Trophoblast cell (in vitro differentiated cells and primary cell): ENCODE measurements around the gene CACNA2D4.

ENCODE experiments used
- DNase-seq, 2 donors: peaks; one replicate each; pipeline ENCODE4 v3.0.0-alpha.2; 2016
- H2AFZ ChIP-seq: 2 replicates; pipeline ENCODE4 v1.6.1; 2013; ENCODE audit warnings: low read length, moderate library complexity, mild to moderate bottlenecking; ENCODE audit not compliant: insufficient read depth, poor library complexity
- H2AK5ac ChIP-seq: 2 replicates; pipeline ENCODE4 v1.6.1; 2013; ENCODE audit warnings: mild to moderate bottlenecking, low read length
- H2BK120ac ChIP-seq: 2 replicates; pipeline ENCODE4 v1.6.1; 2013; ENCODE audit warnings: low read length, mild to moderate bottlenecking, moderate library complexity; ENCODE audit not compliant: insufficient read depth, poor library complexity
- H2BK12ac ChIP-seq: 2 replicates; pipeline ENCODE4 v1.6.1; 2013; ENCODE audit warnings: mild to moderate bottlenecking, low read length, moderate library complexity
- H2BK5ac ChIP-seq: 2 replicates; pipeline ENCODE4 v1.6.1; 2013; ENCODE audit warnings: low read length, low read depth, moderate library complexity, mild to moderate bottlenecking; ENCODE audit not compliant: poor library complexity
- H3K14ac ChIP-seq: 2 replicates; pipeline ENCODE4 v1.6.1; 2013; ENCODE audit warnings: mild to moderate bottlenecking, low read length
- H3K18ac ChIP-seq: 2 replicates; pipeline ENCODE4 v1.6.1; 2013; ENCODE audit warnings: mild to moderate bottlenecking, low read length
- H3K23ac ChIP-seq: 2 replicates; pipeline ENCODE4 v1.6.1; 2013; ENCODE audit warnings: low read length
- H3K27ac ChIP-seq: 2 replicates; pipeline ENCODE4 v1.5.1; 2013; ENCODE audit warnings: low read depth, mild to moderate bottlenecking, inconsistent platforms, low read length, moderate library complexity
- H3K27me3 ChIP-seq: 2 replicates; pipeline ENCODE4 v1.6.1; 2013; ENCODE audit warnings: inconsistent platforms, mild to moderate bottlenecking, low read length, moderate library complexity; ENCODE audit not compliant: insufficient read depth
- H3K36me3 ChIP-seq, 2 experiments: 1 replicate in 1 of 2; 2 replicates in 1 of 2; pipeline ENCODE4 v1.6.1; 2013; ENCODE audit warnings: low read length in 2 of 2, mild to moderate bottlenecking in 2 of 2, moderate library complexity in 1 of 2; ENCODE audit not compliant: insufficient read depth in 2 of 2, control insufficient read depth in 1 of 2
- H3K4ac ChIP-seq: 2 replicates; pipeline ENCODE4 v1.6.1; 2013; ENCODE audit warnings: low read depth, mild to moderate bottlenecking, low read length, moderate library complexity
- H3K4me1 ChIP-seq, 2 experiments: 1 replicate in 1 of 2; 2 replicates in 1 of 2; pipeline ENCODE4 v1.6.1; 2013; ENCODE audit warnings: low read length in 2 of 2, mild to moderate bottlenecking in 2 of 2, moderate library complexity in 1 of 2; ENCODE audit not compliant: insufficient read depth in 2 of 2, control insufficient read depth in 1 of 2
- H3K4me2 ChIP-seq: 2 replicates; pipeline ENCODE4 v1.6.1; 2013; ENCODE audit warnings: inconsistent platforms, mild to moderate bottlenecking, low read length, moderate library complexity
- H3K4me3 ChIP-seq: 2 replicates; pipeline ENCODE4 v1.5.1; 2013; ENCODE audit warnings: mild to moderate bottlenecking, low read depth, low read length, inconsistent platforms
- H3K79me1 ChIP-seq: one replicate; pipeline ENCODE4 v1.6.1; 2013; ENCODE audit warnings: low read length
- H3K79me2 ChIP-seq: 2 replicates; pipeline ENCODE4 v1.6.1; 2013; ENCODE audit warnings: low read length, mild to moderate bottlenecking; ENCODE audit not compliant: control insufficient read depth, insufficient read depth, poor library complexity
- H3K9ac ChIP-seq: 2 replicates; pipeline ENCODE4 v1.6.1; 2013; ENCODE audit warnings: mild to moderate bottlenecking, low read length
- H3K9me3 ChIP-seq: 2 replicates; pipeline ENCODE4 v1.6.1; 2013; ENCODE audit warnings: low read depth, mild to moderate bottlenecking, control low read depth, inconsistent platforms, low read length; ENCODE audit not compliant: insufficient read depth
- H4K12ac ChIP-seq: 2 replicates; pipeline ENCODE4 v1.6.1; 2013; ENCODE audit warnings: low read depth, mild to moderate bottlenecking, low read length, moderate library complexity
- H4K8ac ChIP-seq: 2 replicates; pipeline ENCODE4 v1.6.1; 2013; ENCODE audit warnings: low read depth, mild to moderate bottlenecking, low read length, moderate library complexity
- H4K91ac ChIP-seq: one replicate; pipeline ENCODE4 v1.6.1; 2013; ENCODE audit warnings: low read depth, mild to moderate bottlenecking, low read length, moderate library complexity
- WGBS: extraction: QIAGEN DNeasy Blood & Tissue Kit; methylation state at CpG from one replicate; pipeline ENCODE4 v1.1.7; 2013; ENCODE audit warnings: missing lambda C conversion rate; ENCODE audit not compliant: insufficient read length, insufficient coverage; ENCODE audit errors: extremely low coverage; 5-methylcytosine and 5-hydroxymethylcytosine counted together

The CACNA2D4 gene

DNA sequence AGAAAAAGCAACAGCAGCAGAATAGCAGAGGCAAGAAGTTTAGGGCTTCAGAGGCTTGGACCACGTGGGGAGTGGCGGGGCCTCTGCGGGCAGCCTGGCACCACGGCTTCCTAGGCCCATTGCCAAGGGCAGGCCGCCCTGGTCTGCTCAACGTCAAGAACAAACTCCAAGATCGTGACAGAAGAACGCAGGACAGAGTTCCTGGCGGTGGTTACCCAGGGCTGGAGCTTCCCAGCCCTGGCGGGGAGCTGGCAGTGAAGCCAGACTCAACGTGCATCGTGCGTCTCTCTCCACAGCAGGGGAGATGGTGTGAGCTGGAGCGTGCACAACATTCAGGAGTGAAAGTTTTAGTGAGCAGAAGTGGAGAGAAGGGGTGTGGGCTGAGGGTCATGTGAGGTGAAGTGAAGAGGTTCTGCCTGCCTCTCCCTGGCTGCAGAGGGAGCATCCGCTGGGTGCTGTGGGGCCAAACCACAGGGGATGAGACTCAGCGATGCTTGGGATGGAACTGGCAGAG is 13.9 kb upstream of the CACNA2D4 start:
- Histone ChIP-seq H3K79me2 (no peaks in the 10 kb centered on the region), H2AK5ac (no peak overlapping the region), H3K9ac (no peak overlapping the region), H3K27ac (no peak overlapping the region), H2BK12ac (no peak overlapping the region), H3K4ac (no peak overlapping the region), H4K12ac (no peak overlapping the region), H3K4me1 (peaks cover 3 to 7% of the 10 kb centered on the region in 2 experiments), H2BK120ac (no peak overlapping the region), H3K14ac (no peak overlapping the region), H4K91ac (no peak overlapping the region), H3K18ac (no peak overlapping the region), H3K4me2 (no peak overlapping the region), H3K23ac (no peak overlapping the region), H3K9me3 (no peaks in the 10 kb centered on the region), H3K79me1 (no peaks in the 10 kb centered on the region), H4K8ac (no peak overlapping the region), H3K36me3 (no peaks in the 10 kb centered on the region), H2BK5ac (no peak overlapping the region), H3K4me3 (no peak overlapping the region), H3K27me3 (no peaks in the 10 kb centered on the region), H2AFZ (no peak overlapping the region)
- no peak for DNase-seq
- no CpG with 5 or more reads among the region's 16 CpGs for WGBS

- Histone ChIP-seq H3K4me2 (no peak overlapping the region), H3K23ac (no peak overlapping the region), H4K12ac (no peak overlapping the region), H2AFZ (no peak overlapping the region), H3K9me3 (peaks cover 2% of the 10 kb centered on the region), H3K79me1 (no peaks in the 10 kb centered on the region), H3K4me3 (no peak overlapping the region), H2AK5ac (no peak overlapping the region), H3K27me3 (no peaks in the 10 kb centered on the region), H3K4me1 (peaks cover 3 to 7% of the 10 kb centered on the region in 2 experiments), H2BK12ac (no peak overlapping the region), H2BK5ac (no peak overlapping the region), H4K8ac (no peak overlapping the region), H3K79me2 (no peaks in the 10 kb centered on the region), H3K27ac (no peak overlapping the region), H3K18ac (no peak overlapping the region), H4K91ac (no peak overlapping the region), H2BK120ac (no peak overlapping the region), H3K14ac (no peak overlapping the region), H3K9ac (no peak overlapping the region), H3K36me3 (no peaks in the 10 kb centered on the region), H3K4ac (no peak overlapping the region)
- no peak for DNase-seq
- no CpG with 5 or more reads among the region's 9 CpGs for WGBS
Measured at GRCh38 chr12:1931642-1932041, 13.2 kb upstream of the CACNA2D4 start.

GRCh38 chr12:1930803-1931597 is 12.5 kb upstream of the CACNA2D4 start:
- Histone ChIP-seq H3K27ac (no peak overlapping the region), H4K8ac (no peak overlapping the region), H4K91ac (no peak overlapping the region), H2BK12ac (no peak overlapping the region), H3K4me1 (peaks cover 3 to 7% of the 10 kb centered on the region in 2 experiments), H3K4ac (no peak overlapping the region), H2AFZ (no peak overlapping the region), H3K79me2 (no peaks in the 10 kb centered on the region), H3K9me3 (peaks cover 2% of the 10 kb centered on the region), H3K27me3 (no peaks in the 10 kb centered on the region), H2BK5ac (no peak overlapping the region), H3K4me3 (no peak overlapping the region), H3K14ac (no peak overlapping the region), H3K36me3 (no peaks in the 10 kb centered on the region), H2BK120ac (no peak overlapping the region), H3K18ac (no peak overlapping the region), H3K23ac (no peak overlapping the region), H2AK5ac (no peak overlapping the region), H4K12ac (no peak overlapping the region), H3K4me2 (no peak overlapping the region), H3K79me1 (no peaks in the 10 kb centered on the region), H3K9ac (no peak overlapping the region)
- WGBS = no CpG with 5 or more reads among the region's 27 CpGs
- no peak for DNase-seq

DNA sequence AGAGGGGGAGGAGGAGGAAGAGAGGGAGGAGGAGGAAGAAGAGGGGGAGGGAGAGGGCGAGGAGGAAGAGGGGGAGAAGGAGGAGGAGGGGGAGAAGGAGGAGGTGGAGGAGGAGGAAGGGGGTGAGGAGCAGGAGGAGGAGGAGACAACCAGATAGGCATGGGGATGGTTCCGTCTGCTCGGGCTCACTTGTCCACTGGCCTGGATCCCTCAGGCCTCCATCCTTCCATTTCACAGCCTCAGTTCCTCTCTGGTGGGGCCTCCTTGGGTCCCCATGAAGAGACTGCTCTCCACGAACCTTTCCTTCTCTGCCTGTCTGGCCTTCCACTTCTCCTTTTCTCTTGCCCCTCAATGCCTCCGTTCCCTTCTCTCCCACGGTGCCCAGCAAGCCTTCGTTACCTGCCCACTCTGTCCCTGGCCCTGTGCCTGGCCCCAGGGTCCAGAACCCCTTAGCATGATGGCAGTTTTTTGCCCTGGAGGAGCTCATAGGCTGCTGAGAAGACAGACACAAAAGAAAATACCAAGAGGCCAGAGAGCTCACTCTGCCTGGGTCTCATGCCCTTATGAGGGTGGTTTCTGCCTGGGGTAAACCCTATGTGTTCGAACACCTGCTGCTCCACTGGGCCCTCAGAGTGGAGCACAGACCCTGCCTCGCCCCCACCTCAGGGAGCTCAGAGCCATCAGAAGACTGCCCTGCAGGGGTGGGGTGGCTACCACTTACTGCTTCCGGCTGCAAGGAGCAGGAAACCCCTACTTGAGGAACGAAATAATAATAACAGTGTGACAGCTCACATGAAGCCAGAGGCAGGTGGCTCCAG is 11.7 kb upstream of the CACNA2D4 start:
- no peak overlapping the region for H4K12ac ChIP-seq
- no peak overlapping the region for H2BK5ac ChIP-seq
- H4K91ac ChIP-seq = no peak overlapping the region
- H3K9me3 ChIP-seq = peaks cover 2% of the 10 kb centered on the region
- H3K79me1 ChIP-seq = no peaks in the 10 kb centered on the region
- no peak overlapping the region for H3K9ac ChIP-seq
- H4K8ac ChIP-seq = no peak overlapping the region
- peaks cover 3 to 7% of the 10 kb centered on the region in 2 experiments for H3K4me1 ChIP-seq
- H2BK12ac ChIP-seq = no peak overlapping the region
- H3K4me3 ChIP-seq = no peak overlapping the region
- no peak overlapping the region for H3K14ac ChIP-seq
- H3K4ac ChIP-seq = no peak overlapping the region
- no peak overlapping the region for H3K4me2 ChIP-seq
- H3K23ac ChIP-seq = no peak overlapping the region
- H2AK5ac ChIP-seq = no peak overlapping the region
- H3K18ac ChIP-seq = no peak overlapping the region
- no peak overlapping the region for H3K27ac ChIP-seq
- H2BK120ac ChIP-seq = no peak overlapping the region
- no CpG with 5 or more reads among the region's 11 CpGs for WGBS
- H3K36me3 ChIP-seq = no peaks in the 10 kb centered on the region
- H3K79me2 ChIP-seq = no peaks in the 10 kb centered on the region
- H2AFZ ChIP-seq = no peak overlapping the region
- no peaks in the 10 kb centered on the region for H3K27me3 ChIP-seq
- DNase-seq = no peak
